HG03108 (cell line): Measurements from ENCODE around the gene MED13L.
"Not testable (repeated sequence)": the region's sequence is repeated elsewhere in the genome, so short reads cannot be mapped to it uniquely, and the experiment has no call there.

Experiments used
- ATAC-seq: cut with Tn5 transposase; IDR thresholded peaks from one replicate; pipeline ENCODE4 v1.9.1; 2021; ENCODE audit warnings: moderate library complexity; ENCODE audit not compliant: unreplicated experiment

Gene MED13L

GRCh38 chr12:116064493-116064892 is 213.0 kb downstream of the MED13L start:
- ATAC-seq: no peak

- no peak for ATAC-seq
Measured at GRCh38 chr12:116062698-116063097, 214.8 kb downstream of the MED13L start.

GRCh38 chr12:116060764-116061163 is 216.7 kb downstream of the MED13L start:
- ATAC-seq: no peak

- ATAC-seq: no peak
Measured at GRCh38 chr12:116059904-116060303, 217.6 kb downstream of the MED13L start.

GRCh38 chr12:116058574-116058973 is 218.9 kb downstream of the MED13L start:
- no peak for ATAC-seq

GRCh38 chr12:116057356-116057755 is 220.1 kb downstream of the MED13L start:
- ATAC-seq: no peak

- no peak for ATAC-seq
Measured at GRCh38 chr12:116055895-116056607, 221.4 kb downstream of the MED13L start.

- ATAC-seq: no peak
Measured at GRCh38 chr12:116054280-116054679, 223.2 kb downstream of the MED13L start.

GRCh38 chr12:116053479-116054200 is 223.9 kb downstream of the MED13L start:
- no peak for ATAC-seq

- ATAC-seq: no peak
Measured at GRCh38 chr12:116050275-116050674, 227.2 kb downstream of the MED13L start.

- no peak for ATAC-seq
Measured at GRCh38 chr12:116048879-116049278, 228.6 kb downstream of the MED13L start.

GRCh38 chr12:116046039-116046438 is 231.5 kb downstream of the MED13L start:
- ATAC-seq: no peak

- ATAC-seq: no peak
Measured at GRCh38 chr12:116045150-116045549, 232.3 kb downstream of the MED13L start.

- ATAC-seq: no peak
Measured at GRCh38 chr12:116043659-116044535, 233.6 kb downstream of the MED13L start.

GRCh38 chr12:116040402-116040801 is 237.1 kb downstream of the MED13L start:
- ATAC-seq: no peak

GRCh38 chr12:116039081-116039480 is 238.4 kb downstream of the MED13L start:
- no peak for ATAC-seq

GRCh38 chr12:116037941-116038837 is 239.3 kb downstream of the MED13L start:
- no peak for ATAC-seq

- ATAC-seq: no peak
Measured at GRCh38 chr12:116033765-116034164, 243.7 kb downstream of the MED13L start.

- ATAC-seq: not testable (repeated sequence)
Measured at GRCh38 chr12:116031624-116032023, 245.9 kb downstream of the MED13L start.

- ATAC-seq: no peak
Measured at GRCh38 chr12:116028619-116029018, 248.9 kb downstream of the MED13L start.

GRCh38 chr12:116027551-116027821 is 250.0 kb downstream of the MED13L start:
- no peak for ATAC-seq
